Measurements from ENCODE around the gene ACO2. TPM values are rescaled to one million over a fixed set of nuclear protein-coding genes. Genes with fewer than 3 reads are reported as not detected.
"Not testable (repeated sequence)": the region's sequence is repeated elsewhere in the genome, so short reads cannot be mapped to it uniquely, and the experiment has no call there.

The ACO2 gene
- total and polyA plus RNA-seq, 10 of the 15 experiments (the other 5 are each of a cell fraction or from before 2014, with no cell fraction given): 21.4 to 214 (median 88.5) TPM

DNA sequence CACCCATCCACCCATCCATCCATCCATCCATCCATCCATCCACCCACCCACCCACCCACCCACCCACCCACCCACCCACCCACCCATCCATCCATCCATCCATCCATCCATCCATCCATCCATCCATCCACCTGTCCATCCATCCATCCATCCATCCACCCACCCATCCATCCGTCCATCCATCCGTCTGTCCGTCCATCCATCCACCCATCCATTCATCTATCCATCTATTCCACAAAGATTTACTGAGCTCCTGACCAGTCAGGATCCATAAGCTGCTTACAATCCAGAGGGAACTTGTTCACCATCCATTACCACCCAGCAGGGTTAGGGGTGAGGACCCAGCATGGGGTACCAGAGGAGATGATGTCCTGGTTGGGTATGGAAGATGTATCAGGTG is 103.4 kb downstream of the ACO2 start:
- ChIA-PET SMC1A (ENCODE audit: uncharacterized antibody, unreplicated experiment) (interaction anchor here (0.6 to 1.1 kb wide), 2 partner anchors 47 to 385 kb away, joined by 3 read pairs; no protein-coding TSS in a partner anchor), CTCF (interaction anchor here (1.8 kb wide), 1 partner anchor 25 kb away, joined by 7 read pairs; no protein-coding TSS in a partner anchor), RAD21 (ENCODE audit: unreplicated experiment) (interaction anchor here (2.1 kb wide), 1 partner anchor 18 kb away, joined by 6 read pairs; the partner anchor contains the start of gene PMM1)
- H3K9ac ChIP-seq (ENCODE audit: control insufficient read depth, insufficient read depth, low read length); H4K20me1 ChIP-seq (ENCODE audit: control insufficient read depth, insufficient read depth); POLR2A ChIA-PET; H3K4me3 ChIP-seq; H2AFZ ChIP-seq (ENCODE audit: control insufficient read depth, low read depth, low read length); ATAC-seq; H3K9me3 ChIP-seq (replicated peaks; ENCODE audit: control insufficient read depth, insufficient read depth, low read length); H3K27me3 ChIP-seq (replicated peaks in 1 of 2; ENCODE audit: control insufficient read depth in 2 of 2, insufficient read depth in 2 of 2, low read length in 1 of 2); FAIRE-seq; in situ Hi-C loops (cut with MboI); intact Hi-C loops (cut with micrococcal nuclease; ENCODE audit: unreplicated experiment); H3K4me2 ChIP-seq (ENCODE audit: control insufficient read depth, insufficient read depth); H3K4me1 ChIP-seq (ENCODE audit: control insufficient read depth, insufficient read depth, low read length); H3K36me3 ChIP-seq (ENCODE audit: control insufficient read depth in 2 of 2, insufficient read depth in 2 of 2, low read length in 1 of 2); H3K79me2 ChIP-seq (ENCODE audit: control insufficient read depth, insufficient read depth, low read length); DNase-seq (ENCODE audit: low read depth, low spot score); BruUV-seq (replicated peaks); H3K27ac ChIP-seq (ENCODE audit: control insufficient read depth, insufficient read depth): not testable (repeated sequence)
- WGBS (ENCODE audit: insufficient coverage, insufficient replicate concordance, low lambda C conversion rate, missing lambda C conversion rate): 62% methylated on average over 3 of the region's 3 CpGs

DNA sequence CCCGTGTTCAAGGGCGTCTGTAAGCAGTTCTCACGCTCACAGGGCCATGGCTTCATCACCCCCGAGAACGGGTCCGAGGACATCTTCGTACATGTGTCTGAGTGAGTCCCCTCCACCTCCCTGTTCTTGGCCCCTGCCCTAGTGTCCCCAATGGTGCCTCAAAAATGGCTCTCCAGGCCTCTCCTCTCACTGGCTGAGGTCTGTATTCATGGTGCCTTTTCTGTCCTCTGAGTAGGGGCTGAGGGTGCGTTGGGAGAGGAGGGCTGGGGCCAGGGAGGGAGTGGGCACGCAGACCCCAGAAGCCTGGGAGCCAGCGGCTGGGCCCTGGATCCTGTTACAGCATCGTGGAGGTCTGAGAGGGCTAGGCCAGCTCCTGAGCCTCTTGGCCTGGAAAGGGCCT is 104.8 kb downstream of the ACO2 start:
- Histone ChIP-seq H3K4me1 (ENCODE audit: control insufficient read depth, insufficient read depth, low read length) (no peaks in the 10 kb centered on the region), H3K9me3 (replicated peaks; ENCODE audit: control insufficient read depth, insufficient read depth, low read length) (no peaks in the 10 kb centered on the region), H4K20me1 (ENCODE audit: control insufficient read depth, insufficient read depth) (no peaks in the 10 kb centered on the region), H3K79me2 (ENCODE audit: control insufficient read depth, insufficient read depth, low read length) (no peaks in the 10 kb centered on the region), H3K4me2 (ENCODE audit: control insufficient read depth, insufficient read depth) (no peak overlapping the region), H3K27ac (ENCODE audit: control insufficient read depth, insufficient read depth) (no peak overlapping the region), H3K36me3 (ENCODE audit: control insufficient read depth in 2 of 2, insufficient read depth in 2 of 2, low read length in 1 of 2) (peaks cover 0 to 4% of the 10 kb centered on the region in 2 experiments; a peak in 2 of 4 replicates), H3K27me3 (replicated peaks in 1 of 2; ENCODE audit: control insufficient read depth in 2 of 2, insufficient read depth in 2 of 2, low read length in 1 of 2) (no peaks in the 10 kb centered on the region), H3K4me3 (no peak overlapping the region), H2AFZ (ENCODE audit: control insufficient read depth, low read depth, low read length) (no peak overlapping the region), H3K9ac (ENCODE audit: control insufficient read depth, insufficient read depth, low read length) (no peak overlapping the region)
- intact Hi-C loops (cut with micrococcal nuclease; ENCODE audit: unreplicated experiment): no loop called here
- CTCF ChIA-PET: interaction anchor here (1.1 to 1.8 kb wide), 2 partner anchors 24 to 172 kb away, joined by 3 to 7 read pairs; no protein-coding TSS in a partner anchor
- ATAC-seq (no peak), DNase-seq (ENCODE audit: low read depth, low spot score) (no peak), FAIRE-seq (no peak)
- no TSS peak for BruUV-seq (replicated peaks)
- WGBS (ENCODE audit: insufficient coverage, insufficient replicate concordance, low lambda C conversion rate, missing lambda C conversion rate): 88% methylated on average over 11 of the region's 11 CpGs
- TF ChIP-seq, protein P1, sequence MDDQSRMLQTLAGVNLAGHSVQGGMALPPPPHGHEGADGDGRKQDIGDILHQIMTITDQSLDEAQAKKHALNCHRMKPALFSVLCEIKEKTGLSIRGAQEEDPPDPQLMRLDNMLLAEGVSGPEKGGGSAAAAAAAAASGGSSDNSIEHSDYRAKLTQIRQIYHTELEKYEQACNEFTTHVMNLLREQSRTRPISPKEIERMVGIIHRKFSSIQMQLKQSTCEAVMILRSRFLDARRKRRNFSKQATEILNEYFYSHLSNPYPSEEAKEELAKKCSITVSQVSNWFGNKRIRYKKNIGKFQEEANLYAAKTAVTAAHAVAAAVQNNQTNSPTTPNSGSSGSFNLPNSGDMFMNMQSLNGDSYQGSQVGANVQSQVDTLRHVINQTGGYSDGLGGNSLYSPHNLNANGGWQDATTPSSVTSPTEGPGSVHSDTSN (IDR thresholded peaks at IDR 0.05; ENCODE audit: insufficient replicate concordance, low read depth, low read length): no peak
- TF ChIP-seq, protein P2, sequence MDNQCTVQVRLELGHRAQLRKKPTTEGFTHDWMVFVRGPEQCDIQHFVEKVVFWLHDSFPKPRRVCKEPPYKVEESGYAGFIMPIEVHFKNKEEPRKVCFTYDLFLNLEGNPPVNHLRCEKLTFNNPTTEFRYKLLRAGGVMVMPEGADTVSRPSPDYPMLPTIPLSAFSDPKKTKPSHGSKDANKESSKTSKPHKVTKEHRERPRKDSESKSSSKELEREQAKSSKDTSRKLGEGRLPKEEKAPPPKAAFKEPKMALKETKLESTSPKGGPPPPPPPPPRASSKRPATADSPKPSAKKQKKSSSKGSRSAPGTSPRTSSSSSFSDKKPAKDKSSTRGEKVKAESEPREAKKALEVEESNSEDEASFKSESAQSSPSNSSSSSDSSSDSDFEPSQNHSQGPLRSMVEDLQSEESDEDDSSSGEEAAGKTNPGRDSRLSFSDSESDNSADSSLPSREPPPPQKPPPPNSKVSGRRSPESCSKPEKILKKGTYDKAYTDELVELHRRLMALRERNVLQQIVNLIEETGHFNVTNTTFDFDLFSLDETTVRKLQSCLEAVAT (IDR thresholded peaks at IDR 0.05): no peak
- TF ChIP-seq NBN (IDR thresholded peaks at IDR 0.05) (no peak), STAT1 (conservative IDR thresholded peaks at IDR 0.05) (no peak), MTA3 (IDR thresholded peaks at IDR 0.05; ENCODE audit: borderline replicate concordance, low read length) (no peak), RBBP5 (conservative IDR thresholded peaks at IDR 0.05) (no peak), ZNF24 (IDR thresholded peaks at IDR 0.05) (no peak), ZSCAN29 (IDR thresholded peaks at IDR 0.05) (no peak), JUNB (IDR thresholded peaks at IDR 0.05) (no peak)
- TF ChIP-seq, protein P3, sequence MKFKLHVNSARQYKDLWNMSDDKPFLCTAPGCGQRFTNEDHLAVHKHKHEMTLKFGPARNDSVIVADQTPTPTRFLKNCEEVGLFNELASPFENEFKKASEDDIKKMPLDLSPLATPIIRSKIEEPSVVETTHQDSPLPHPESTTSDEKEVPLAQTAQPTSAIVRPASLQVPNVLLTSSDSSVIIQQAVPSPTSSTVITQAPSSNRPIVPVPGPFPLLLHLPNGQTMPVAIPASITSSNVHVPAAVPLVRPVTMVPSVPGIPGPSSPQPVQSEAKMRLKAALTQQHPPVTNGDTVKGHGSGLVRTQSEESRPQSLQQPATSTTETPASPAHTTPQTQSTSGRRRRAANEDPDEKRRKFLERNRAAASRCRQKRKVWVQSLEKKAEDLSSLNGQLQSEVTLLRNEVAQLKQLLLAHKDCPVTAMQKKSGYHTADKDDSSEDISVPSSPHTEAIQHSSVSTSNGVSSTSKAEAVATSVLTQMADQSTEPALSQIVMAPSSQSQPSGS (IDR thresholded peaks at IDR 0.05; ENCODE audit: low read length): no peak
- in situ Hi-C loops (cut with MboI): no loop called here
- RAD21 ChIA-PET (ENCODE audit: unreplicated experiment): interaction anchor here (2.1 kb wide), 1 partner anchor 16 kb away, joined by 6 read pairs; the partner anchor contains the start of gene PMM1
- SMC1A ChIA-PET (ENCODE audit: uncharacterized antibody, unreplicated experiment): interaction anchor here (1.1 kb wide), 1 partner anchor 45 kb away, joined by 3 read pairs; no protein-coding TSS in a partner anchor
- POLR2A ChIA-PET: no interaction called here

Measured in GM12878 (cell line).